HepG2 (cell line): ENCODE measurements around the gene MBLAC1. TPM values are rescaled to one million over a fixed set of nuclear protein-coding genes. Genes with fewer than 3 reads are reported as not detected.

ENCODE experiments used
- ATF2 ChIP-seq: sonication (generic); formaldehyde crosslinking; IDR thresholded peaks from 2 replicates; pipeline ENCODE4 v1.4.0; 2020; ENCODE audit warnings: missing genetic modification reagents
- FOXJ3 ChIP-seq: sonication (generic); formaldehyde crosslinking; IDR thresholded peaks from 2 replicates; pipeline ENCODE4 v1.4.0; 2020; ENCODE audit warnings: missing genetic modification reagents, mild to moderate bottlenecking, borderline replicate concordance
- HMGA1 ChIP-seq: sonication (generic); formaldehyde crosslinking; conservative IDR thresholded peaks from 2 replicates; pipeline ENCODE4 v1.4.0; 2020; ENCODE audit warnings: missing genetic modification reagents
- JDP2 ChIP-seq: sonication (generic); formaldehyde crosslinking; IDR thresholded peaks from 2 replicates; pipeline ENCODE4 v1.8.1; 2022; ENCODE audit warnings: missing genetic modification reagents, borderline replicate concordance
- NFIC ChIP-seq: IDR thresholded peaks from 2 replicates; pipeline ENCODE4 v1.6.1; 2012; ENCODE audit warnings: mild to moderate bottlenecking, low read length, inconsistent platforms
- NR2F6 ChIP-seq, 2 experiments: IDR thresholded peaks; 2 replicates each; pipeline ENCODE4 v1.6.1; 2016; ENCODE audit warnings: antibody characterized with exemption in 1 of 2, mild to moderate bottlenecking in 1 of 2
- PAWR ChIP-seq: sonication (generic); formaldehyde crosslinking; IDR thresholded peaks from 2 replicates; pipeline ENCODE4 v1.4.0; 2020; ENCODE audit warnings: missing genetic modification reagents, mild to moderate bottlenecking, borderline replicate concordance
- PHF21A ChIP-seq: sonication (generic); formaldehyde crosslinking; IDR thresholded peaks from 2 replicates; pipeline ENCODE4 v1.5.0; 2020; ENCODE audit warnings: mild to moderate bottlenecking, missing genetic modification reagents
- RARA ChIP-seq: IDR thresholded peaks from 2 replicates; pipeline ENCODE4 v1.6.1; 2016; ENCODE audit warnings: missing genetic modification reagents, missing compliant biosample characterization
- RXRB ChIP-seq: IDR thresholded peaks from 2 replicates; pipeline ENCODE4 v1.6.1; 2016; ENCODE audit warnings: borderline replicate concordance, missing genetic modification reagents, missing compliant biosample characterization
- SOX13 ChIP-seq, 3 experiments: fragments of 450-650 bp in 1 of 3; sonication (generic) in 1 of 3; formaldehyde crosslinking in 1 of 3; IDR thresholded peaks in 2 of 3; conservative IDR thresholded peaks in 1 of 3; 2 replicates each; pipeline versions ENCODE4 v1.5.0 to v1.6.1; 2016 to 2020; ENCODE audit warnings: antibody characterized with exemption in 1 of 3, mild to moderate bottlenecking in 1 of 3, missing compliant biosample characterization in 1 of 3, missing genetic modification reagents in 1 of 3, moderate library complexity in 1 of 3
- SUZ12 ChIP-seq: fragments of 150-350 bp; IDR thresholded peaks from 2 replicates; pipeline ENCODE4 v1.6.1; 2014; ENCODE audit warnings: low read depth, low read length
- THRA ChIP-seq: sonication (generic); formaldehyde crosslinking; IDR thresholded peaks from 2 replicates; pipeline ENCODE4 v1.4.0; 2020; ENCODE audit warnings: missing genetic modification reagents, borderline replicate concordance
- UBTF ChIP-seq: sonication (generic); formaldehyde crosslinking; IDR thresholded peaks from 2 replicates; pipeline ENCODE4 v1.4.0; 2020; ENCODE audit warnings: mild to moderate bottlenecking, missing genetic modification reagents
- ZBTB1 ChIP-seq: sonication (generic); formaldehyde crosslinking; IDR thresholded peaks from 2 replicates; pipeline ENCODE4 v1.4.0; 2020; ENCODE audit warnings: missing genetic modification reagents, borderline replicate concordance
- ZNF646 ChIP-seq: sonication (generic); formaldehyde crosslinking; IDR thresholded peaks from 2 replicates; pipeline ENCODE4 v1.9.0; 2021; ENCODE audit warnings: mild to moderate bottlenecking, missing genetic modification reagents
- ZNF660 ChIP-seq: sonication (generic); formaldehyde crosslinking; IDR thresholded peaks from 2 replicates; pipeline ENCODE4 v1.5.1; 2020; ENCODE audit warnings: mild to moderate bottlenecking, low read depth, missing genetic modification reagents, borderline replicate concordance
- ZSCAN31 ChIP-seq: sonication (generic); formaldehyde crosslinking; IDR thresholded peaks from 2 replicates; pipeline ENCODE4 v1.5.0; 2020; ENCODE audit warnings: low read depth, mild to moderate bottlenecking, missing genetic modification reagents
- polyA plus RNA-seq, 8 experiments: library from polyadenylated mRNA; depleted of rRNA in 3 of 8; stranded (reverse) in 7 of 8; unstranded in 1 of 8; fragments of >200 nt; fragmentation: Illumina TruSeq in 4 of 8; extraction: Trizol in 4 of 8; gene quantifications; 2 replicates each; pipeline versions ENCODE4 v1.2.1 to v1.2.3, GENCODE V29; 2011 to 2016; ENCODE audit warnings: low read depth in 4 of 8, missing spikeins in 1 of 8, mixed read lengths in 1 of 8; ENCODE audit not compliant: insufficient read depth in 1 of 8
- total RNA-seq, 5 experiments: library from RNA; depleted of rRNA; stranded (reverse); fragments of >200 nt; fragmentation: Illumina TruSeq; extraction: Trizol; gene quantifications; 2 replicates each; pipeline ENCODE4 v1.2.3, GENCODE V29; 2016; ENCODE audit warnings: low read depth in 1 of 5

Gene MBLAC1
- total and polyA plus RNA-seq, 2 of the 13 experiments (the other 11 are each of a cell fraction or from before 2014, with no cell fraction given), result 0.79 to 2.1 TPM

- TF ChIP-seq ZNF646 (CRISPR knock-in tag), result no peak
- no peak for TF ChIP-seq SOX13 (IDR thresholded peaks at IDR 0.05)
- peak in 1 of 2 experiments; percentile 48; a peak in 1 of 4 replicates for TF ChIP-seq SOX13 (CRISPR knock-in tag; conservative IDR thresholded peaks at IDR 0.05 in 1 of 2, IDR thresholded peaks at IDR 0.05 in 1 of 2)
- TF ChIP-seq ATF2 (CRISPR knock-in tag), result peak; percentile 44; the same call in 1 of the 2 replicates
- no peak for TF ChIP-seq ZNF660
- TF ChIP-seq JDP2 (CRISPR knock-in tag), result no peak
- peak; percentile 52; the same call in 1 of the 2 replicates for TF ChIP-seq RARA (CRISPR knock-in tag)
- no peak for TF ChIP-seq PAWR (CRISPR knock-in tag)
- no peak for TF ChIP-seq THRA (CRISPR knock-in tag)
- TF ChIP-seq ZSCAN31 (CRISPR knock-in tag), result peak; percentile 62; the same call in 1 of the 2 replicates
- no peak for TF ChIP-seq ZBTB1 (CRISPR knock-in tag)
- TF ChIP-seq HMGA1 (CRISPR knock-in tag), result no peak
- TF ChIP-seq SUZ12, result no peak
- TF ChIP-seq UBTF, result peak; percentile 65
- TF ChIP-seq NR2F6 (IDR thresholded peaks at IDR 0.05), result no peak
- peak; percentile 49; the same call in 1 of the 2 replicates for TF ChIP-seq NR2F6 (CRISPR knock-in tag; IDR thresholded peaks at IDR 0.05)
- TF ChIP-seq NFIC, result 0 out of 2 replicates have a peak, but pooled peaks have one; percentile 24
- TF ChIP-seq FOXJ3 (CRISPR knock-in tag), result no peak
- TF ChIP-seq PHF21A (CRISPR knock-in tag), result peak; percentile 57; the same call in 1 of the 2 replicates
- TF ChIP-seq RXRB, result 0 out of 2 replicates have a peak, but pooled peaks have one; percentile 19
Measured at GRCh38 chr7:100122067-100122466, 4.7 kb upstream of the MBLAC1 start (continued).
